HepG2 (cell line): ENCODE data around the gene SORL1-AS1.

Source experiments
- AHDC1 ChIP-seq: sonication (generic); formaldehyde crosslinking; IDR thresholded peaks from 2 replicates; pipeline ENCODE4 v1.5.1; 2020; ENCODE audit warnings: mild to moderate bottlenecking, missing genetic modification reagents, borderline replicate concordance
- ELF3 ChIP-seq: IDR thresholded peaks from 2 replicates; pipeline ENCODE4 v1.6.1; 2016; ENCODE audit warnings: missing genetic modification reagents, missing compliant biosample characterization
- EP300 ChIP-seq, 3 experiments: sonication (generic) in 1 of 3; formaldehyde crosslinking in 1 of 3; IDR thresholded peaks; 2 replicates each; pipeline versions ENCODE4 v1.5.1 to v1.6.1; 2011 to 2020; ENCODE audit warnings: low read depth in 2 of 3, low read length in 2 of 3, borderline replicate concordance in 1 of 3, improper control_type of control experiment in 1 of 3, mild to moderate bottlenecking in 1 of 3, missing genetic modification reagents in 1 of 3, moderate library complexity in 1 of 3
- FOXP1 ChIP-seq, 2 experiments: fragments of 450-650 bp in 1 of 2; IDR thresholded peaks; 2 replicates each; pipeline ENCODE4 v1.6.1; 2017 to 2018; ENCODE audit warnings: antibody characterized with exemption in 1 of 2
- HNF1B ChIP-seq: sonication (generic); formaldehyde crosslinking; IDR thresholded peaks from 2 replicates; pipeline ENCODE4 v1.5.1; 2020; ENCODE audit warnings: mild to moderate bottlenecking, moderate library complexity, missing genetic modification reagents
- PBX2 ChIP-seq: IDR thresholded peaks from 2 replicates; pipeline ENCODE4 v1.6.1; 2016; ENCODE audit warnings: control low read depth
- PCBP2 ChIP-seq: fragments of 200-400 bp; formaldehyde crosslinking; optimal IDR thresholded peaks from 2 replicates; pipeline ENCODE3; 2018; ENCODE audit warnings: low read length, low read depth; ENCODE audit not compliant: poor library complexity, severe bottlenecking
- SP5 ChIP-seq: IDR thresholded peaks from 2 replicates; pipeline ENCODE4 v1.6.1; 2016; ENCODE audit warnings: low read depth, borderline replicate concordance
- TBL1XR1 ChIP-seq: fragments of 150-350 bp; IDR thresholded peaks from 2 replicates; pipeline ENCODE4 v1.6.1; 2014; ENCODE audit warnings: borderline replicate concordance, low read length; ENCODE audit not compliant: partially characterized antibody
- TRAFD1 ChIP-seq: sonication (generic); formaldehyde crosslinking; IDR thresholded peaks from 2 replicates; pipeline ENCODE4 v1.5.1; 2020; ENCODE audit warnings: missing genetic modification reagents, mild to moderate bottlenecking, borderline replicate concordance
- YY1 ChIP-seq: IDR thresholded peaks from 2 replicates; pipeline ENCODE4 v1.6.1; 2011; ENCODE audit warnings: low read length, low read depth, moderate library complexity, mild to moderate bottlenecking; ENCODE audit not compliant: insufficient read depth, insufficient replicate concordance
- ZNF17 ChIP-seq: sonication (generic); formaldehyde crosslinking; IDR thresholded peaks from 2 replicates; pipeline ENCODE4 v1.5.0; 2020; ENCODE audit warnings: mild to moderate bottlenecking, missing genetic modification reagents
- ZNF567 ChIP-seq: sonication (generic); formaldehyde crosslinking; IDR thresholded peaks from 2 replicates; pipeline ENCODE4 v1.8.1; 2023; ENCODE audit warnings: mild to moderate bottlenecking, missing genetic modification reagents, borderline replicate concordance
- ZNF746 ChIP-seq: sonication (generic); formaldehyde crosslinking; IDR thresholded peaks from 2 replicates; pipeline ENCODE4 v1.8.0; 2022; ENCODE audit warnings: mild to moderate bottlenecking, missing genetic modification reagents
- ZNF747 ChIP-seq: sonication (generic); formaldehyde crosslinking; IDR thresholded peaks from 2 replicates; pipeline ENCODE4 v1.8.1; 2023; ENCODE audit warnings: missing genetic modification reagents, mild to moderate bottlenecking, borderline replicate concordance
- ZNF749 ChIP-seq: sonication (generic); formaldehyde crosslinking; IDR thresholded peaks from 2 replicates; pipeline ENCODE4 v1.8.0; 2022; ENCODE audit warnings: mild to moderate bottlenecking, missing genetic modification reagents, moderate library complexity, borderline replicate concordance
- ZNF75D ChIP-seq: sonication (generic); formaldehyde crosslinking; IDR thresholded peaks from 2 replicates; pipeline ENCODE4 v1.8.1; 2023; ENCODE audit warnings: missing genetic modification reagents, mild to moderate bottlenecking, borderline replicate concordance
- ZNF83 ChIP-seq: sonication (generic); formaldehyde crosslinking; IDR thresholded peaks from 2 replicates; pipeline ENCODE4 v1.4.0; 2020; ENCODE audit warnings: missing genetic modification reagents, mild to moderate bottlenecking, borderline replicate concordance

The SORL1-AS1 gene

GRCh38 chr11:121476379-121477032, 23.7 kb upstream of the SORL1-AS1 start (continued):
- TF ChIP-seq AHDC1 (CRISPR knock-in tag) (no peak), ZNF75D (no peak), ZNF749 (CRISPR knock-in tag) (no peak), SP5 (CRISPR knock-in tag) (0 out of 2 replicates have a peak, but pooled peaks have one; percentile 7), TBL1XR1 (peak; percentile 25), FOXP1 (IDR thresholded peaks at IDR 0.05) (no peak), FOXP1 (CRISPR knock-in tag; IDR thresholded peaks at IDR 0.05) (peak; percentile 92), ZNF746 (peak; percentile 98), PCBP2 (peak; percentile 78), ZNF567 (CRISPR knock-in tag) (no peak), HNF1B (no peak), YY1 (no peak), ZNF747 (no peak), PBX2 (CRISPR knock-in tag) (no peak), TRAFD1 (CRISPR knock-in tag) (no peak), EP300 (IDR thresholded peaks at IDR 0.05; ENCODE audit: low read depth in 2 of 2, low read length in 2 of 2) (peak in 1 of 2 experiments; percentile 63; a peak in 2 of 4 replicates), EP300 (CRISPR knock-in tag; IDR thresholded peaks at IDR 0.05; ENCODE audit: borderline replicate concordance) (peak; percentile 52; the same call in 1 of the 2 replicates), ZNF17 (no peak), ZNF83 (CRISPR knock-in tag) (no peak), ELF3 (peak; percentile 43; the same call in 1 of the 2 replicates)
